HCT116 (cell line): ENCODE results near the gene FOXJ1. TPM values are rescaled to one million over a fixed set of nuclear protein-coding genes. Genes with fewer than 3 reads are reported as not detected.

Experiments
- ATAC-seq: fragments of 200-7000 bp; cut with Tn5 transposase; 2 replicates; pipeline ENCODE4 v1.9.1; 2020; ENCODE audit warnings: mild to moderate bottlenecking, moderate library complexity
- BruUV-seq: library from RNA; stranded (reverse); fragments of 400-500 nt; replicated peaks from 2 replicates; lab custom pipeline; 2021; lab: Mats Ljungman, UMichigan
- CTCF ChIA-PET: fragments of 300-600 bp; sonication (Branson Sonifier 250); formaldehyde crosslinking; loops from one replicate; lab custom pipeline; 2021; ENCODE audit warnings: antibody characterized with exemption; lab: Charles Lee
- POLR2A ChIA-PET: fragments of 300-600, 350-600 bp; sonication (Branson Sonifier 250); formaldehyde crosslinking; loops from one replicate; lab custom pipeline; 2021; ENCODE audit warnings: antibody characterized with exemption; lab: Charles Lee
- RAD21 ChIA-PET, 2 experiments: fragments of 300-600 bp; sonication (Branson Sonifier 250); formaldehyde crosslinking; loops; one replicate each; lab custom pipeline; 2023; ENCODE audit warnings: low total read pairs in 2 of 2; ENCODE audit not compliant: uncharacterized antibody in 2 of 2, unreplicated experiment in 2 of 2, low non-redundant PET in 1 of 2; lab: Charles Lee
- DNase-seq: peaks from one replicate; pipeline ENCODE4 v3.0.0-alpha.2; 2010; ENCODE audit warnings: low read depth, low spot score
- H2AFZ ChIP-seq: fragments of 200-600 bp; shearing (Covaris generic), sonication (generic); 2 replicates; pipeline ENCODE4 v1.6.1; 2017; ENCODE audit warnings: low read depth, mixed run types, mixed read lengths, antibody characterized with exemption, low read length; ENCODE audit not compliant: poor library complexity, severe bottlenecking
- H3K27ac ChIP-seq: 2 replicates; pipeline ENCODE4 v1.5.1; 2012; ENCODE audit warnings: low read depth, low read length
- H3K27me3 ChIP-seq: fragments of 200-600 bp; sonication (generic); 2 replicates; pipeline ENCODE4 v1.6.1; 2016; ENCODE audit warnings: mixed run types, low read length, mixed read lengths; ENCODE audit not compliant: insufficient read depth
- H3K36me3 ChIP-seq, 2 experiments: fragments of 200-500 bp in 1 of 2; fragments of 200-600 bp in 1 of 2; sonication (Bioruptor generic) in 1 of 2; sonication (generic) in 1 of 2; 2 replicates each; pipeline versions ENCODE4 v1.5.1 to v1.6.1; 2014 to 2016; ENCODE audit warnings: low read length in 2 of 2, inconsistent platforms in 1 of 2, mixed read lengths in 1 of 2, mixed run types in 1 of 2; ENCODE audit not compliant: insufficient read depth in 2 of 2, control insufficient read depth in 1 of 2
- H3K4me1 ChIP-seq, 2 experiments: fragments of 200-600 bp in 1 of 2; sonication (generic) in 1 of 2; 2 replicates each; pipeline versions ENCODE4 v1.5.1 to v1.6.1; 2012 to 2017; ENCODE audit warnings: low read length in 2 of 2, inconsistent platforms in 1 of 2, mild to moderate bottlenecking in 1 of 2, mixed read lengths in 1 of 2, mixed run types in 1 of 2, moderate library complexity in 1 of 2; ENCODE audit not compliant: insufficient read depth in 2 of 2, control insufficient read depth in 1 of 2
- H3K4me2 ChIP-seq: fragments of 200-600 bp; sonication (generic); 2 replicates; pipeline ENCODE4 v1.6.1; 2017; ENCODE audit warnings: mixed run types, low read length, mixed read lengths
- H3K4me3 ChIP-seq, 2 experiments: fragments of 200-600 bp in 1 of 2; sonication (generic) in 1 of 2; replicated peaks in 1 of 2; 2 replicates each; pipeline ENCODE4 v1.5.1; 2011 to 2016; ENCODE audit warnings: low read length in 2 of 2, control low read depth in 1 of 2, low read depth in 1 of 2, mild to moderate bottlenecking in 1 of 2, mixed read lengths in 1 of 2, mixed run types in 1 of 2
- H3K79me2 ChIP-seq: fragments of 200-600 bp; sonication (generic); 2 replicates; pipeline ENCODE4 v1.6.1; 2017; ENCODE audit warnings: mild to moderate bottlenecking, mixed run types, low read length, moderate library complexity, mixed read lengths; ENCODE audit not compliant: insufficient read depth
- H3K9ac ChIP-seq: fragments of 200-600 bp; sonication (generic); 2 replicates; pipeline ENCODE4 v1.6.1; 2016; ENCODE audit warnings: low read length, mixed read lengths
- H3K9me2 ChIP-seq: fragments of 200-600 bp; sonication (generic), shearing (Covaris generic); 2 replicates; pipeline ENCODE4 v1.6.1; 2017; ENCODE audit warnings: mixed run types, mild to moderate bottlenecking, moderate library complexity; ENCODE audit not compliant: insufficient read depth
- H3K9me3 ChIP-seq, 2 experiments: fragments of 200-500 bp in 1 of 2; fragments of 200-600 bp in 1 of 2; sonication (Bioruptor generic) in 1 of 2; sonication (generic) in 1 of 2; 2 replicates each; pipeline ENCODE4 v1.6.1; 2014 to 2017; ENCODE audit warnings: low read length in 2 of 2, mixed read lengths in 2 of 2, inconsistent platforms in 1 of 2, low read depth in 1 of 2, mild to moderate bottlenecking in 1 of 2, mixed run types in 1 of 2, moderate library complexity in 1 of 2; ENCODE audit not compliant: control insufficient read depth in 1 of 2, insufficient read depth in 1 of 2
- H4K20me1 ChIP-seq: fragments of 200-600 bp; sonication (generic), shearing (Covaris generic); 2 replicates; pipeline ENCODE4 v1.6.1; 2017; ENCODE audit warnings: mixed run types, mild to moderate bottlenecking, moderate library complexity; ENCODE audit not compliant: insufficient read depth
- CEBPB ChIP-seq: IDR thresholded peaks from 2 replicates; pipeline ENCODE4 v1.6.1; 2012; ENCODE audit warnings: low read depth
- MAX ChIP-seq: IDR thresholded peaks from 2 replicates; pipeline ENCODE4 v1.6.1; 2012
- REST ChIP-seq: IDR thresholded peaks from 2 replicates; pipeline ENCODE4 v1.6.1; 2012; ENCODE audit warnings: low read depth
- ZFX ChIP-seq: fragments of 450-650 bp; IDR thresholded peaks from 2 replicates; pipeline ENCODE4 v1.6.1; 2017
- intact Hi-C: fragments of 100-400 bp; cut with micrococcal nuclease; formaldehyde crosslinking; loops from 2 replicates; pipeline ENCODE4 v1.10.0; 2022
- total RNA-seq: library from RNA; stranded (reverse); gene quantifications from one replicate; pipeline ENCODE4 v1.2.1, GENCODE V29; 2021; ENCODE audit not compliant: unreplicated experiment
- TF ChIP-seq, protein P1 (sequence below): IDR thresholded peaks from 2 replicates; pipeline ENCODE4 v1.6.1; 2011; ENCODE audit warnings: mild to moderate bottlenecking, low read length, moderate library complexity; ENCODE audit not compliant: insufficient replicate concordance; ENCODE audit errors: extremely low read depth

FOXJ1 gene
- total RNA-seq, 1 experiment from 2014 or later = 0.61 TPM

DNA sequence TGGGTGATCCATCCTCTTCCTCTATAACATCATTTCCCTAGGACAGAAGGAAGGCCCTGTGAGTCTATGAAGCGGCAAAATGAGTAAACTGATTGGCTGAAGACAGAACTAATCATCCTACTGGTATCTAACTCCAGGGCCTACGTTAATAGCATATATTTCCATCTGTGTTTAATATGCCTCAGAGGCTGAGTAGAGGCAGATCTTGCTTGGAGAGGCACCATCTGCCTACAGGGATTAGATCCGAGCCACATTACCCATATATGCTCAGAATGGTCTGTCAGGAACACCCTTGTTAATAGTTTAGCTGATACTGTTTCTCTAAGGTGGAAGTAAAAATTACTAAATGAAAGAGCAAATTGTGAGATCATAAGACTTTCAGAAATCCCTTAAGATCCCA is 13.2 kb upstream of the FOXJ1 start:
- ChIA-PET CTCF (interaction anchor here (1.0 kb wide), 1 partner anchor 21 kb away, joined by 4 read pairs; no protein-coding TSS in a partner anchor), RAD21 (no interaction called here), POLR2A (no interaction called here)
- Histone ChIP-seq H3K4me2 (no peak overlapping the region), H4K20me1 (no peaks in the 10 kb centered on the region), H3K27me3 (no peaks in the 10 kb centered on the region), H3K36me3 (no peaks in the 10 kb centered on the region), H3K4me1 (no peaks in the 10 kb centered on the region), H2AFZ (no peak overlapping the region), H3K79me2 (no peaks in the 10 kb centered on the region), H3K27ac (no peak overlapping the region), H3K9ac (no peak overlapping the region), H3K9me2 (no peaks in the 10 kb centered on the region), H3K4me3 (no peak overlapping the region), H3K9me3 (no peaks in the 10 kb centered on the region)
- DNase-seq (no peak), ATAC-seq (no peak)
- no TSS peak for BruUV-seq
- no peak for TF ChIP-seq REST
- TF ChIP-seq MAX = no peak
- no peak for TF ChIP-seq CEBPB
- TF ChIP-seq ZFX = no peak
- TF ChIP-seq, protein P1, sequence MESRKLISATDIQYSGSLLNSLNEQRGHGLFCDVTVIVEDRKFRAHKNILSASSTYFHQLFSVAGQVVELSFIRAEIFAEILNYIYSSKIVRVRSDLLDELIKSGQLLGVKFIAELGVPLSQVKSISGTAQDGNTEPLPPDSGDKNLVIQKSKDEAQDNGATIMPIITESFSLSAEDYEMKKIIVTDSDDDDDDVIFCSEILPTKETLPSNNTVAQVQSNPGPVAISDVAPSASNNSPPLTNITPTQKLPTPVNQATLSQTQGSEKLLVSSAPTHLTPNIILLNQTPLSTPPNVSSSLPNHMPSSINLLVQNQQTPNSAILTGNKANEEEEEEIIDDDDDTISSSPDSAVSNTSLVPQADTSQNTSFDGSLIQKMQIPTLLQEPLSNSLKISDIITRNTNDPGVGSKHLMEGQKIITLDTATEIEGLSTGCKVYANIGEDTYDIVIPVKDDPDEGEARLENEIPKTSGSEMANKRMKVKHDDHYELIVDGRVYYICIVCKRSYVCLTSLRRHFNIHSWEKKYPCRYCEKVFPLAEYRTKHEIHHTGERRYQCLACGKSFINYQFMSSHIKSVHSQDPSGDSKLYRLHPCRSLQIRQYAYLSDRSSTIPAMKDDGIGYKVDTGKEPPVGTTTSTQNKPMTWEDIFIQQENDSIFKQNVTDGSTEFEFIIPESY = no peak
- intact Hi-C loops = no loop called here
